NCI-H2081 treated with DMSO at 0.1 percent for 48 hours (cell line): ENCODE results near the gene MAN1C1.

Experiments
- DNase-seq: peaks from one replicate; lab custom pipeline; 2025; lab: John Stamatoyannopoulos, UW

The MAN1C1 gene

GRCh38 chr1:25742316-25742715, 125.7 kb downstream of the MAN1C1 start:
- no peak for DNase-seq

- peak; percentile 88 for DNase-seq
Measured at GRCh38 chr1:25743164-25744139, 126.9 kb downstream of the MAN1C1 start.

- DNase-seq = no peak
Measured at GRCh38 chr1:25744140-25744581, 127.6 kb downstream of the MAN1C1 start.

GRCh38 chr1:25744636-25745425, 128.2 kb downstream of the MAN1C1 start:
- DNase-seq = no peak

- DNase-seq = no peak
Measured at GRCh38 chr1:25746299-25747045, 129.9 kb downstream of the MAN1C1 start.

- DNase-seq = no peak
Measured at GRCh38 chr1:25747046-25747719, 130.6 kb downstream of the MAN1C1 start.

- no peak for DNase-seq
Measured at GRCh38 chr1:25748531-25749205, 132.1 kb downstream of the MAN1C1 start.

GRCh38 chr1:25750923-25751605, 134.5 kb downstream of the MAN1C1 start:
- DNase-seq = no peak

GRCh38 chr1:25754470-25755181, 138.0 kb downstream of the MAN1C1 start:
- peak; percentile 52 for DNase-seq

- DNase-seq = no peak
Measured at GRCh38 chr1:25755475-25756125, 139.0 kb downstream of the MAN1C1 start.

- DNase-seq = no peak
Measured at GRCh38 chr1:25756215-25756614, 139.6 kb downstream of the MAN1C1 start.

- DNase-seq = no peak
Measured at GRCh38 chr1:25757151-25757845, 140.7 kb downstream of the MAN1C1 start.

GRCh38 chr1:25757846-25758185, 141.2 kb downstream of the MAN1C1 start:
- DNase-seq = no peak

GRCh38 chr1:25758466-25759070, 142.0 kb downstream of the MAN1C1 start:
- no peak for DNase-seq

- DNase-seq = no peak
Measured at GRCh38 chr1:25760122-25760719, 143.6 kb downstream of the MAN1C1 start.

GRCh38 chr1:25760871-25761270, 144.3 kb downstream of the MAN1C1 start:
- no peak for DNase-seq

GRCh38 chr1:25763493-25763892, 146.9 kb downstream of the MAN1C1 start:
- no peak for DNase-seq
